ENCODE data around the gene CALN1. TPM values are rescaled to one million over a fixed set of nuclear protein-coding genes. Genes with fewer than 3 reads are reported as not detected.

Gene CALN1
- total RNA-seq, 6 experiments from 2014 or later: 0.06 to 0.98 (median 0.34) TPM

DNA sequence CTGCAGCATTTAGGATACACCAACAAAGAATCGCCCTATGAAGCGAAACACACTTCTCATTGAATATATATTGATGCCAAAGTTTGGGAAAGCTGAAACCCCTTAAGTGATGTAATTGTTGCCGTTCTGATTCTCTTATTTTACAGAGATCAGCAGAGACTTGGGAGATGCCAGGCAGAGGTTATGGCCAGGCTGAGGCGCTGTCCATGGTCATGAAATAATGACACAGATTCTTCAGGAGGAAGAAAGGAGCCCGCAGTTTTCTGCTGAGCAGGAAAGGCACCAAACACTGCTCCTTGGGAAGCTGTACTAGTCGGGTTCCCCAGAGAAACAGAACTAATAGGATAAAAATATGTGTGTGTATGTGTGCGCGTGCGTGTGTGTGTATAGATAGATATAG lies 566.0 kb downstream of the CALN1 start:
- Histone ChIP-seq H3K4me1 (no peaks in the 10 kb centered on the region), H3K4me3 (no peak overlapping the region), H3K27ac (no peak overlapping the region), H3K36me3 (no peaks in the 10 kb centered on the region), H3K9me3 (no peaks in the 10 kb centered on the region), H3K27me3 (no peaks in the 10 kb centered on the region)
- no peak for ATAC-seq
- 72% methylated on average over 7 of the region's 9 CpGs for WGBS (ENCODE audit: insufficient coverage, low coverage, low lambda C conversion rate, missing lambda C conversion rate)
- TF ChIP-seq POLR2A (IDR thresholded peaks at IDR 0.05): no peak
- TF ChIP-seq, protein P1, sequence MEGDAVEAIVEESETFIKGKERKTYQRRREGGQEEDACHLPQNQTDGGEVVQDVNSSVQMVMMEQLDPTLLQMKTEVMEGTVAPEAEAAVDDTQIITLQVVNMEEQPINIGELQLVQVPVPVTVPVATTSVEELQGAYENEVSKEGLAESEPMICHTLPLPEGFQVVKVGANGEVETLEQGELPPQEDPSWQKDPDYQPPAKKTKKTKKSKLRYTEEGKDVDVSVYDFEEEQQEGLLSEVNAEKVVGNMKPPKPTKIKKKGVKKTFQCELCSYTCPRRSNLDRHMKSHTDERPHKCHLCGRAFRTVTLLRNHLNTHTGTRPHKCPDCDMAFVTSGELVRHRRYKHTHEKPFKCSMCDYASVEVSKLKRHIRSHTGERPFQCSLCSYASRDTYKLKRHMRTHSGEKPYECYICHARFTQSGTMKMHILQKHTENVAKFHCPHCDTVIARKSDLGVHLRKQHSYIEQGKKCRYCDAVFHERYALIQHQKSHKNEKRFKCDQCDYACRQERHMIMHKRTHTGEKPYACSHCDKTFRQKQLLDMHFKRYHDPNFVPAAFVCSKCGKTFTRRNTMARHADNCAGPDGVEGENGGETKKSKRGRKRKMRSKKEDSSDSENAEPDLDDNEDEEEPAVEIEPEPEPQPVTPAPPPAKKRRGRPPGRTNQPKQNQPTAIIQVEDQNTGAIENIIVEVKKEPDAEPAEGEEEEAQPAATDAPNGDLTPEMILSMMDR (IDR thresholded peaks at IDR 0.05): no peak
- intact Hi-C loops (cut with DNase I): no loop called here
- no peak for DNase-seq

DNA sequence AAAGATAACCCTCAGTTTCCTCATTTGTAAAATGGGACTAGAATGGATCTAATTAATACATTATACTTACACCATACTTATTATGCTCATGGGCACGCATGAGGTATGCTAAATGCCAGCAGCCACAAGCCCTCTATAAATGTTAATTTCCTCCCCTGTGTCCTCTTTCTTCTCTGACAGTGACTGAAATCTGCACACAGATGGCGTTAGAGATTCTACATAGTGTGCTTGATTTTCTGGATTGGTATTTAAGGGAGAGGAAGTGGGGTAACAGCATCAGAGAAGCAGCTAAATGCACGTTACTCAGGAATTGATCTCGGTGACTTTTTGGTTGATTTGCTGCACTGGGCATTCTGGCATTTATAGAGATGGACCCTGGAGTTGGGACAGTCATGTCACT lies 568.5 kb downstream of the CALN1 start:
- H3K4me1 ChIP-seq: no peaks in the 10 kb centered on the region
- intact Hi-C loops (cut with DNase I): no loop called here
- WGBS (ENCODE audit: insufficient coverage, low coverage, low lambda C conversion rate, missing lambda C conversion rate): 39% methylated on average over 4 of the region's 4 CpGs
- no peak for ATAC-seq
- no peaks in the 10 kb centered on the region for H3K9me3 ChIP-seq
- TF ChIP-seq, protein P1 (IDR thresholded peaks at IDR 0.05): no peak
- no peak for TF ChIP-seq POLR2A (IDR thresholded peaks at IDR 0.05)
- H3K27me3 ChIP-seq: no peaks in the 10 kb centered on the region
- H3K27ac ChIP-seq: no peak overlapping the region
- no peaks in the 10 kb centered on the region for H3K36me3 ChIP-seq
- DNase-seq: no peak
- no peak overlapping the region for H3K4me3 ChIP-seq

DNA sequence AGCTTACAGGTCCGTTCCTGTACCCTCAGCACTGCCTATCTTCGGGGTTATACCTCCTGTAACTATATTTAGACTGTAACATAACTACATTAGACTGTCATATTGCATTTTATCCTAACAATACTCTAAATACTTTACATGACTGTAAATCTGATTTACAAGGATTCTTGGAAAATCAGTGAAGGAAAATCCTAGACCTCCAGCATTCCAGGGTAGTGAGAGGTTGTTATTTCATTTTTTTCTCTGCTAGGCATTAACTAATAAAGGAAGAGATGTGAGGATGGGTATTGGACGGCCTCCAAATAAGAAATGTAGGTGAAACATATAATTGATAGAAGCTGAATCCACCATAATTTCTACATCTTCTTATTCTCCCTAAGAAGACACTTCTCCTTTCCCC lies 569.4 kb downstream of the CALN1 start:
- Histone ChIP-seq H3K9me3 (no peaks in the 10 kb centered on the region), H3K4me1 (no peaks in the 10 kb centered on the region), H3K4me3 (no peak overlapping the region), H3K27me3 (no peaks in the 10 kb centered on the region), H3K36me3 (no peaks in the 10 kb centered on the region), H3K27ac (no peak overlapping the region)
- intact Hi-C loops (cut with DNase I): no loop called here
- no peak for DNase-seq
- ATAC-seq: no peak
- WGBS (ENCODE audit: insufficient coverage, low coverage, low lambda C conversion rate, missing lambda C conversion rate): 30% methylated on average over 3 of the region's 3 CpGs
- TF ChIP-seq, protein P1 (IDR thresholded peaks at IDR 0.05): no peak
- no peak for TF ChIP-seq POLR2A (IDR thresholded peaks at IDR 0.05)

DNA sequence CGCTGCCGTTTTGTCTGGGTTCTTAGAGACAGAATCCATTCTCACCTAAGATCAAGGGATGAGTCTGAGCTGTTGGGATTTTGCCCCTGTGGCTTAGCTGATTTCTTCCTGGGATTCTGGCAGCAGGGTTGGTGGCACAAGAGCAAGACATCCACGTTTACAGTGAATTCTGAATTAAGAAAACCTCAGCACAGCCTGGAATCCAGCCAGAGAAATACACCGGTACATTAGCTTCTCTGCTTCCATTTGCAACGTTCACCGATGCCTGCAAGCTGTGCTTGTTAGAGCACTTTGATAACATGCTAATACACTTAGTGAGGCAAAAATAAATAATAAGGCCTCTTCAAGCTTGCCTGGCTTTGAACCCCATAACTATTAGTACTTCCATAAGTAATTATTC lies 569.8 kb downstream of the CALN1 start:
- no peak for TF ChIP-seq POLR2A (IDR thresholded peaks at IDR 0.05)
- TF ChIP-seq, protein P1 (IDR thresholded peaks at IDR 0.05): no peak
- H3K4me3 ChIP-seq: no peak overlapping the region
- no peaks in the 10 kb centered on the region for H3K36me3 ChIP-seq
- H3K27me3 ChIP-seq: no peaks in the 10 kb centered on the region
- no peak overlapping the region for H3K27ac ChIP-seq
- no peaks in the 10 kb centered on the region for H3K9me3 ChIP-seq
- 37% methylated on average over 6 of the region's 6 CpGs for WGBS (ENCODE audit: insufficient coverage, low coverage, low lambda C conversion rate, missing lambda C conversion rate)
- DNase-seq (no peak), ATAC-seq (no peak)
- intact Hi-C loops (cut with DNase I): no loop called here
- no peaks in the 10 kb centered on the region for H3K4me1 ChIP-seq

DNA sequence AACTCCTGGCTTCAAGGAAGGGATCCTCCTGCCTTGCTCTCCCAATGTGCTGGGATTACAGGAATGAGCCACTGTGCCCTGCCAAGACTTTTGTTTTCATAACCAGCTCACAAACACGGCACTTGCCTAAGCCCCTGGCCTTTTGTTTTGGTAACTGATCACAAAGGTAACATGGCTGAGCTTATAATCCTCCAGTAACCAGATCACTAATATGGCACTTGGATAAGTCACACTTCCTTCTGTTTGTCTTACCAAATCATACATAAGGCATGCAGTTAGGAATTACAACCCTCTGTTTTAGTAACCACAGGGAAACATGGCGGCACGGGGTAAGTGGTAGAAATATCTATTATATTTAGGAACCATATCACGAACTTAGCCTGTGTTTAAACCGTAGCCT lies 577.1 kb downstream of the CALN1 start:
- no peak overlapping the region for H3K27ac ChIP-seq
- ATAC-seq (no peak), DNase-seq (no peak)
- H3K9me3 ChIP-seq: no peaks in the 10 kb centered on the region
- H3K27me3 ChIP-seq: no peaks in the 10 kb centered on the region
- intact Hi-C loops (cut with DNase I): no loop called here
- no peak for TF ChIP-seq POLR2A (IDR thresholded peaks at IDR 0.05)
- TF ChIP-seq, protein P1 (IDR thresholded peaks at IDR 0.05): no peak
- WGBS (ENCODE audit: insufficient coverage, low coverage, low lambda C conversion rate, missing lambda C conversion rate): 56% methylated on average over 5 of the region's 5 CpGs
- no peaks in the 10 kb centered on the region for H3K36me3 ChIP-seq
- H3K4me3 ChIP-seq: no peak overlapping the region
- no peaks in the 10 kb centered on the region for H3K4me1 ChIP-seq
